A549 (cell line): Measurements from ENCODE around the gene ALPK3. TPM values are rescaled to one million over a fixed set of nuclear protein-coding genes. Genes with fewer than 3 reads are reported as not detected.

ENCODE experiments used
- ATAC-seq, 2 experiments: fragments of 200-7000 bp in 1 of 2; fragments of >200 bp in 1 of 2; cut with Nextera tagmentation in 1 of 2; cut with Tn5 transposase in 1 of 2; 3 replicates each; pipeline versions ENCODE4 v1.8.0 to v1.9.1; 2018 to 2020; ENCODE audit warnings: mild to moderate bottlenecking in 1 of 2, moderate library complexity in 1 of 2
- CTCF ChIA-PET: fragments of 300-600 bp; sonication (Branson Sonifier 250); formaldehyde crosslinking; extraction: SDS; loops from one replicate; lab custom pipeline; 2021; ENCODE audit warnings: antibody characterized with exemption, inconsistent platforms; lab: Yijun Ruan, JAX
- POLR2A ChIA-PET: fragments of 350-600 bp; formaldehyde crosslinking; extraction: SDS; loops from one replicate; lab custom pipeline; 2021; ENCODE audit warnings: antibody characterized with exemption, inconsistent platforms; lab: Yijun Ruan, JAX
- DNase-seq, 2 experiments: peaks; one replicate each; pipeline versions ENCODE4 v3.0.0 to v3.0.0-alpha.2; 2011 to 2016; ENCODE audit warnings: low read depth in 1 of 2, low spot score in 1 of 2
- FAIRE-seq: peaks from 2 replicates; lab custom pipeline; 2011; peaks lifted over from hg19 to GRCh38; lab: Jason Lieb, UNC
- H3K27ac ChIP-seq, 2 experiments: fragments of >200 bp; sonication (Bioruptor Twin); formaldehyde crosslinking; 3 replicates each; pipeline ENCODE4 v1.5.1; 2016 to 2017
- H3K4me1 ChIP-seq: fragments of >200 bp; sonication (Bioruptor Twin); formaldehyde crosslinking; 3 replicates; pipeline ENCODE4 v1.6.1; 2016
- H3K4me2 ChIP-seq: fragments of >200 bp; sonication (Bioruptor Twin); formaldehyde crosslinking; 3 replicates; pipeline ENCODE4 v1.6.1; 2016
- H3K4me3 ChIP-seq: fragments of >200 bp; sonication (Bioruptor Twin); formaldehyde crosslinking; 3 replicates; pipeline ENCODE4 v1.5.1; 2016
- H3K9me3 ChIP-seq: fragments of >200 bp; sonication (Bioruptor Twin); formaldehyde crosslinking; 3 replicates; pipeline ENCODE4 v1.6.1; 2016
- CHD2 ChIP-seq: fragments of 150-350 bp; IDR thresholded peaks from 2 replicates; pipeline ENCODE4 v1.6.1; 2014; ENCODE audit warnings: low read length; ENCODE audit not compliant: partially characterized antibody
- CHD4 ChIP-seq: fragments of 200-600 bp; sonication (generic); IDR thresholded peaks from 2 replicates; pipeline ENCODE4 v1.6.1; 2016; ENCODE audit warnings: antibody characterized with exemption, mild to moderate bottlenecking, borderline replicate concordance
- EHMT2 ChIP-seq: fragments of 200-600 bp; sonication (generic); IDR thresholded peaks from 2 replicates; pipeline ENCODE4 v1.6.1; 2016; ENCODE audit warnings: antibody characterized with exemption, low read depth, mild to moderate bottlenecking, moderate library complexity
- ESRRA ChIP-seq: fragments of 150-350 bp; IDR thresholded peaks from 2 replicates; pipeline ENCODE4 v1.6.1; 2014; ENCODE audit warnings: mild to moderate bottlenecking, low read length, borderline replicate concordance
- FOSL2 ChIP-seq, 2 experiments: fragments of 450-650 bp in 1 of 2; fragments of >200 bp in 1 of 2; sonication (Bioruptor Twin) in 1 of 2; formaldehyde crosslinking; IDR thresholded peaks; 2 replicates each; pipeline versions ENCODE4 v1.5.0 to v1.6.1; 2016 to 2020; ENCODE audit warnings: mild to moderate bottlenecking in 1 of 2, moderate library complexity in 1 of 2
- FOXS1 ChIP-seq: fragments of 250-450 bp; sonication (Bioruptor Pico); IDR thresholded peaks from 2 replicates; pipeline ENCODE4 v1.5.0; 2020; ENCODE audit warnings: mild to moderate bottlenecking, moderate library complexity
- GATA3 ChIP-seq: IDR thresholded peaks from 2 replicates; pipeline ENCODE4 v1.6.1; 2012; ENCODE audit warnings: borderline replicate concordance
- HDAC2 ChIP-seq: fragments of 200-600 bp; sonication (generic); IDR thresholded peaks from 2 replicates; pipeline ENCODE4 v1.6.1; 2016
- HOXA7 ChIP-seq: fragments of 250-450 bp; sonication (Bioruptor Pico); IDR thresholded peaks from 2 replicates; pipeline ENCODE4 v1.5.0; 2020; ENCODE audit warnings: mild to moderate bottlenecking, moderate library complexity
- HOXB13 ChIP-seq: fragments of 250-450 bp; sonication (Bioruptor Pico); IDR thresholded peaks from 2 replicates; pipeline ENCODE4 v1.5.0; 2020; ENCODE audit warnings: low read depth, mild to moderate bottlenecking, moderate library complexity
- HOXB5 ChIP-seq: fragments of 250-450 bp; sonication (Bioruptor Pico); IDR thresholded peaks from 2 replicates; pipeline ENCODE4 v1.5.0; 2020; ENCODE audit warnings: mild to moderate bottlenecking, moderate library complexity
- NR3C1 ChIP-seq: fragments of >200 bp; sonication (Bioruptor Twin); formaldehyde crosslinking; IDR thresholded peaks from 3 replicates; pipeline ENCODE4 v1.6.1; 2017
- POLR2A ChIP-seq: IDR thresholded peaks from 2 replicates; pipeline ENCODE4 v1.6.1; 2012; ENCODE audit warnings: mild to moderate bottlenecking, low read length
- RAD21 ChIP-seq, 2 experiments: fragments of >200 bp in 1 of 2; sonication (Bioruptor Twin) in 1 of 2; formaldehyde crosslinking in 1 of 2; IDR thresholded peaks in 1 of 2; conservative IDR thresholded peaks in 1 of 2; 2 replicates in 1 of 2; 3 replicates in 1 of 2; pipeline ENCODE4 v1.6.1; 2012 to 2018; ENCODE audit warnings: inconsistent platforms in 1 of 2
- RARB ChIP-seq: fragments of 250-450 bp; sonication (Bioruptor Pico); IDR thresholded peaks from 2 replicates; pipeline ENCODE4 v1.8.0; 2021; ENCODE audit warnings: mild to moderate bottlenecking, moderate library complexity
- RNF2 ChIP-seq: fragments of 200-600 bp; sonication (generic); IDR thresholded peaks from 2 replicates; pipeline ENCODE4 v1.6.1; 2016; ENCODE audit warnings: low read depth, mild to moderate bottlenecking, antibody characterized with exemption, moderate library complexity, borderline replicate concordance
- SMC3 ChIP-seq: fragments of >200 bp; sonication (Bioruptor Twin); formaldehyde crosslinking; IDR thresholded peaks from 3 replicates; pipeline ENCODE4 v1.6.1; 2018; ENCODE audit warnings: inconsistent platforms
- SREBF2 ChIP-seq: fragments of 450-650 bp; IDR thresholded peaks from 2 replicates; pipeline ENCODE4 v1.6.1; 2014; ENCODE audit warnings: mild to moderate bottlenecking, moderate library complexity
- TFCP2L1 ChIP-seq: fragments of 250-450 bp; sonication (Bioruptor Pico); IDR thresholded peaks from 2 replicates; pipeline ENCODE4 v1.5.0; 2021; ENCODE audit warnings: mild to moderate bottlenecking
- ZFP36 ChIP-seq: fragments of 450-650 bp; IDR thresholded peaks from 2 replicates; pipeline ENCODE4 v1.6.1; 2014; ENCODE audit warnings: borderline replicate concordance; ENCODE audit not compliant: partially characterized antibody
- ZNF302 ChIP-seq: fragments of 250-450 bp; sonication (Bioruptor Pico); IDR thresholded peaks from 2 replicates; pipeline ENCODE4 v1.9.0; 2021; ENCODE audit warnings: inconsistent platforms, mild to moderate bottlenecking, moderate library complexity
- ZSCAN20 ChIP-seq: fragments of 250-450 bp; sonication (Bioruptor Pico); IDR thresholded peaks from 2 replicates; pipeline ENCODE4 v1.8.0; 2022; ENCODE audit warnings: mild to moderate bottlenecking, moderate library complexity
- WGBS: methylation state at CpG from one replicate; pipeline ENCODE4 v1.1.6; 2017; ENCODE audit errors: missing lambda C conversion rate; 5-methylcytosine and 5-hydroxymethylcytosine counted together
- polyA plus RNA-seq, 4 experiments: library from polyadenylated mRNA; depleted of rRNA in 3 of 4; stranded (reverse); fragments of >200 nt; fragmentation: RNase III in 1 of 4; extraction: RNeasy Plus Mini Kit Qiagen cat#74134 plus additional on column Dnase treatment in 1 of 4; gene quantifications; 2 replicates in 3 of 4; 3 replicates in 1 of 4; pipeline ENCODE4 v1.2.3, GENCODE V29; 2011 to 2017
- TF ChIP-seq, protein P1 (sequence below): fragments of >200 bp; sonication (Bioruptor Twin); formaldehyde crosslinking; IDR thresholded peaks from 3 replicates; pipeline ENCODE4 v1.6.1; 2016
- TF ChIP-seq, protein P2 (sequence below): fragments of 200-600 bp; sonication (generic); IDR thresholded peaks from 2 replicates; pipeline ENCODE4 v1.6.1; 2016; ENCODE audit warnings: antibody characterized with exemption, mild to moderate bottlenecking, moderate library complexity
- TF ChIP-seq, protein P3 (sequence below): fragments of >200 bp; sonication (Bioruptor Twin); formaldehyde crosslinking; IDR thresholded peaks from 3 replicates; pipeline ENCODE4 v1.5.1; 2016
- TF ChIP-seq, protein P4 (sequence below): fragments of 250-450 bp; sonication (Bioruptor Pico); IDR thresholded peaks from 2 replicates; pipeline ENCODE4 v1.5.0; 2020; ENCODE audit warnings: low read depth, mild to moderate bottlenecking, moderate library complexity
- TF ChIP-seq, protein P5 (sequence below): IDR thresholded peaks from 2 replicates; pipeline ENCODE4 v1.6.1; 2012; ENCODE audit warnings: low read depth, borderline replicate concordance

The ALPK3 gene
- polyA plus RNA-seq, 2 of the 4 experiments (the other 2 are of a cell fraction), result 0.26 to 0.30 TPM

DNA sequence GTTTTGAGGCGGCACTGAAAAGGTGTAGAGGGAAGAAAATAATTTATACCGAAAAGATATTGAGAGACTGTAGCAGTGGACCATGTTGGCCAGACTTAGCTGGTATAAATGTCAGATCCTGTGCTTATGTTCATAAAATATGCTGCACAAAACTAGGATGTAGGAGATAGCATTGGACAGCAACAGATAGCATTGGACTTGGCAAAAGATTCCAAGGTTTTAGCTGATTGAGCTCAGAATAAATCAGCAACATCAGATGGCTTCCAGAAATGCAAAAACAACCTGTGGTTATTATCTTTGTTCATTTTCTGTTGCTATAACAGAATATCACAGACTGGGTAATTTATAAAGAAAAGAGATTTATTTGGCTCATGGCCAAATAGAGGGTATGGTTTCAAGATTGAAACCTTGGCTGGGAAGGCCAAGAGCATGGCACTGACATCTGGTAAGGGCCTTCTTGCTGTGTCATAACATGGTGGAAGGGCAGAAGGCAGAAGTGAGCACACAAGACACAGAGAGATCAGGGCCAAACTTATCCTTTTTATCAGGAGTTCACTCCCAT, 102.0 kb downstream of the ALPK3 start:
- ChIA-PET POLR2A (no interaction called here), CTCF (interaction anchor here (0.9 to 13.2 kb wide), 7 partner anchors 6 to 332 kb away, joined by 3 to 137 read pairs (median 4); no protein-coding TSS in a partner anchor)
- WGBS, result 97% methylated on average over 2 of the region's 2 CpGs
- Histone ChIP-seq H3K4me1 (peaks cover 39% of the 10 kb centered on the region), H3K4me2 (no peak overlapping the region), H3K9me3 (no peaks in the 10 kb centered on the region; the same call in 2 of the 3 replicates), H3K4me3 (no peak overlapping the region), H3K27ac (peak overlapping the region; percentile 12 to 88; a peak in 4 of 6 replicates)
- ATAC-seq (no peak), FAIRE-seq (no peak), DNase-seq (no peak)
- no peak for TF ChIP-seq SREBF2
- no peak for TF ChIP-seq GATA3
- no peak for TF ChIP-seq RAD21 (conservative IDR thresholded peaks at IDR 0.05 in 1 of 2, IDR thresholded peaks at IDR 0.05 in 1 of 2)
- TF ChIP-seq TFCP2L1 (CRISPR knock-in tag), result no peak
- TF ChIP-seq, protein P1, sequence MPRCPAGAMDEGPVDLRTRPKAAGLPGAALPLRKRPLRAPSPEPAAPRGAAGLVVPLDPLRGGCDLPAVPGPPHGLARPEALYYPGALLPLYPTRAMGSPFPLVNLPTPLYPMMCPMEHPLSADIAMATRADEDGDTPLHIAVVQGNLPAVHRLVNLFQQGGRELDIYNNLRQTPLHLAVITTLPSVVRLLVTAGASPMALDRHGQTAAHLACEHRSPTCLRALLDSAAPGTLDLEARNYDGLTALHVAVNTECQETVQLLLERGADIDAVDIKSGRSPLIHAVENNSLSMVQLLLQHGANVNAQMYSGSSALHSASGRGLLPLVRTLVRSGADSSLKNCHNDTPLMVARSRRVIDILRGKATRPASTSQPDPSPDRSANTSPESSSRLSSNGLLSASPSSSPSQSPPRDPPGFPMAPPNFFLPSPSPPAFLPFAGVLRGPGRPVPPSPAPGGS, result no peak
- no peak for TF ChIP-seq HOXB13
- TF ChIP-seq CHD2, result no peak
- TF ChIP-seq, protein P2, sequence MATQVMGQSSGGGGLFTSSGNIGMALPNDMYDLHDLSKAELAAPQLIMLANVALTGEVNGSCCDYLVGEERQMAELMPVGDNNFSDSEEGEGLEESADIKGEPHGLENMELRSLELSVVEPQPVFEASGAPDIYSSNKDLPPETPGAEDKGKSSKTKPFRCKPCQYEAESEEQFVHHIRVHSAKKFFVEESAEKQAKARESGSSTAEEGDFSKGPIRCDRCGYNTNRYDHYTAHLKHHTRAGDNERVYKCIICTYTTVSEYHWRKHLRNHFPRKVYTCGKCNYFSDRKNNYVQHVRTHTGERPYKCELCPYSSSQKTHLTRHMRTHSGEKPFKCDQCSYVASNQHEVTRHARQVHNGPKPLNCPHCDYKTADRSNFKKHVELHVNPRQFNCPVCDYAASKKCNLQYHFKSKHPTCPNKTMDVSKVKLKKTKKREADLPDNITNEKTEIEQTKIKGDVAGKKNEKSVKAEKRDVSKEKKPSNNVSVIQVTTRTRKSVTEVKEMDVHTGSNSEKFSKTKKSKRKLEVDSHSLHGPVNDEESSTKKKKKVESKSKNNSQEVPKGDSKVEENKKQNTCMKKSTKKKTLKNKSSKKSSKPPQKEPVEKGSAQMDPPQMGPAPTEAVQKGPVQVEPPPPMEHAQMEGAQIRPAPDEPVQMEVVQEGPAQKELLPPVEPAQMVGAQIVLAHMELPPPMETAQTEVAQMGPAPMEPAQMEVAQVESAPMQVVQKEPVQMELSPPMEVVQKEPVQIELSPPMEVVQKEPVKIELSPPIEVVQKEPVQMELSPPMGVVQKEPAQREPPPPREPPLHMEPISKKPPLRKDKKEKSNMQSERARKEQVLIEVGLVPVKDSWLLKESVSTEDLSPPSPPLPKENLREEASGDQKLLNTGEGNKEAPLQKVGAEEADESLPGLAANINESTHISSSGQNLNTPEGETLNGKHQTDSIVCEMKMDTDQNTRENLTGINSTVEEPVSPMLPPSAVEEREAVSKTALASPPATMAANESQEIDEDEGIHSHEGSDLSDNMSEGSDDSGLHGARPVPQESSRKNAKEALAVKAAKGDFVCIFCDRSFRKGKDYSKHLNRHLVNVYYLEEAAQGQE, result no peak
- TF ChIP-seq ZSCAN20 (CRISPR knock-in tag), result no peak
- TF ChIP-seq, protein P3, sequence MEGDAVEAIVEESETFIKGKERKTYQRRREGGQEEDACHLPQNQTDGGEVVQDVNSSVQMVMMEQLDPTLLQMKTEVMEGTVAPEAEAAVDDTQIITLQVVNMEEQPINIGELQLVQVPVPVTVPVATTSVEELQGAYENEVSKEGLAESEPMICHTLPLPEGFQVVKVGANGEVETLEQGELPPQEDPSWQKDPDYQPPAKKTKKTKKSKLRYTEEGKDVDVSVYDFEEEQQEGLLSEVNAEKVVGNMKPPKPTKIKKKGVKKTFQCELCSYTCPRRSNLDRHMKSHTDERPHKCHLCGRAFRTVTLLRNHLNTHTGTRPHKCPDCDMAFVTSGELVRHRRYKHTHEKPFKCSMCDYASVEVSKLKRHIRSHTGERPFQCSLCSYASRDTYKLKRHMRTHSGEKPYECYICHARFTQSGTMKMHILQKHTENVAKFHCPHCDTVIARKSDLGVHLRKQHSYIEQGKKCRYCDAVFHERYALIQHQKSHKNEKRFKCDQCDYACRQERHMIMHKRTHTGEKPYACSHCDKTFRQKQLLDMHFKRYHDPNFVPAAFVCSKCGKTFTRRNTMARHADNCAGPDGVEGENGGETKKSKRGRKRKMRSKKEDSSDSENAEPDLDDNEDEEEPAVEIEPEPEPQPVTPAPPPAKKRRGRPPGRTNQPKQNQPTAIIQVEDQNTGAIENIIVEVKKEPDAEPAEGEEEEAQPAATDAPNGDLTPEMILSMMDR, result no peak
- TF ChIP-seq CHD4, result no peak
- no peak for TF ChIP-seq EHMT2
- no peak for TF ChIP-seq POLR2A
- no peak for TF ChIP-seq HOXA7

DNA sequence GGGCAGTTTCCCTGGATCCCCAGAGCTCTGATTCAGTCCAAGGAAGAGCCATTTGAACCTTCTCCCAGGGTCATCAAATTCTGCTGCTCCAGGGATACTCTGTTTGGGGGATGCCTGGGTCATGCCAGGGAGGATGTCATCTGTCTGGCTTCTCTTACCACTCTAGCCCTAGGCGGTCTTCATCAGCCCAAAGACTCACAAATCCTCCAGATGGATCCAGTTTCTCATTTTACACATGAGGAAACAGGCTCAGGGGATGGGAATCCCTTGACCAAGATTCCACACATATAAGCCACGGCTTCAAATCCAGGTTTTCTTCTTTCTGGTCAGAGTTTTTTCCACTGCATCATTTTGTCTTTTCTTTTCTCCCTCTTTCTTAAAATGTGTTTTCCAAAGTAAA, 104.0 kb downstream of the ALPK3 start:
- no peak for FAIRE-seq

More for the DNA sequence above, 104.0 kb downstream of the ALPK3 start:
- DNase-seq (no peak), ATAC-seq (no peak)
- peaks cover 40% of the 10 kb centered on the region for H3K4me1 ChIP-seq
- TF ChIP-seq HOXA7 (no peak), NR3C1 (no peak), FOXS1 (CRISPR knock-in tag) (no peak), HOXB5 (CRISPR knock-in tag) (no peak), RARB (no peak), ZFP36 (no peak), ZNF302 (CRISPR knock-in tag) (no peak), ESRRA (no peak), FOSL2 (IDR thresholded peaks at IDR 0.05) (no peak), FOSL2 (CRISPR knock-in tag; IDR thresholded peaks at IDR 0.05) (no peak), HDAC2 (no peak), SMC3 (no peak), RNF2 (no peak)
- TF ChIP-seq, protein P4, sequence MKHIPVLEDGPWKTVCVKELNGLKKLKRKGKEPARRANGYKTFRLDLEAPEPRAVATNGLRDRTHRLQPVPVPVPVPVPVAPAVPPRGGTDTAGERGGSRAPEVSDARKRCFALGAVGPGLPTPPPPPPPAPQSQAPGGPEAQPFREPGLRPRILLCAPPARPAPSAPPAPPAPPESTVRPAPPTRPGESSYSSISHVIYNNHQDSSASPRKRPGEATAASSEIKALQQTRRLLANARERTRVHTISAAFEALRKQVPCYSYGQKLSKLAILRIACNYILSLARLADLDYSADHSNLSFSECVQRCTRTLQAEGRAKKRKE (CRISPR knock-in tag), result no peak
- TF ChIP-seq, protein P5, sequence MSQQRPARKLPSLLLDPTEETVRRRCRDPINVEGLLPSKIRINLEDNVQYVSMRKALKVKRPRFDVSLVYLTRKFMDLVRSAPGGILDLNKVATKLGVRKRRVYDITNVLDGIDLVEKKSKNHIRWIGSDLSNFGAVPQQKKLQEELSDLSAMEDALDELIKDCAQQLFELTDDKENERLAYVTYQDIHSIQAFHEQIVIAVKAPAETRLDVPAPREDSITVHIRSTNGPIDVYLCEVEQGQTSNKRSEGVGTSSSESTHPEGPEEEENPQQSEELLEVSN, result no peak
- no peaks in the 10 kb centered on the region for H3K9me3 ChIP-seq
- no peak overlapping the region for H3K4me3 ChIP-seq
- no peak overlapping the region for H3K4me2 ChIP-seq
- H3K27ac ChIP-seq, result peak overlapping the region; percentile 32 to 88
- CTCF ChIA-PET, result interaction anchor here (0.9 to 1.9 kb wide), 2 partner anchors 8 to 12 kb away, joined by 3 to 6 read pairs; no protein-coding TSS in a partner anchor
- POLR2A ChIA-PET, result no interaction called here
- 80% methylated on average over 2 of the region's 2 CpGs for WGBS
